Suppressor macrophage treated with lipopolysaccharide for 1 hour (primary cell): ENCODE results near the gene TTC39B.

Experiments used
- DNase-seq, 3 donors: peaks; one replicate each; pipeline ENCODE4 v3.0.0-alpha.2; 2020 to 2022

TTC39B gene

DNA sequence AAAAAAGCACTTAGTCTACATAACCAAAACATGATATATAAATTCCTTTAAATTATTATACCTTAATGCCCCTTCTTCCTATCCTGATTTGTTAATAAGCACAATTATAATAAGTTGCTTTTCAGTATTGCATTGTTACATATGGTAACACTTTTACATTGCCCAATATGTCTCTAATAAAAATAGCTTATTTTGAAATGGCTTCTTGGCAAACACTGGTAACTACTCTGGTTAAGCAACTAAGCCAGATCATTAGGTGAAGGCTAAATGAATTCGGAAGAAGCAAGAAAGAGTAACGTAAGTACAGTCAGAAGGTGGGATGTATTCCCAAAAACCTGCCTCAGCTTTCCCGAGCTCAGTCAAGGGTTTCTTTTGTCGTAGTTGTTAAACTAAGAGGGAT is 85.3 kb downstream of the TTC39B start:
- no peak for DNase-seq

DNA sequence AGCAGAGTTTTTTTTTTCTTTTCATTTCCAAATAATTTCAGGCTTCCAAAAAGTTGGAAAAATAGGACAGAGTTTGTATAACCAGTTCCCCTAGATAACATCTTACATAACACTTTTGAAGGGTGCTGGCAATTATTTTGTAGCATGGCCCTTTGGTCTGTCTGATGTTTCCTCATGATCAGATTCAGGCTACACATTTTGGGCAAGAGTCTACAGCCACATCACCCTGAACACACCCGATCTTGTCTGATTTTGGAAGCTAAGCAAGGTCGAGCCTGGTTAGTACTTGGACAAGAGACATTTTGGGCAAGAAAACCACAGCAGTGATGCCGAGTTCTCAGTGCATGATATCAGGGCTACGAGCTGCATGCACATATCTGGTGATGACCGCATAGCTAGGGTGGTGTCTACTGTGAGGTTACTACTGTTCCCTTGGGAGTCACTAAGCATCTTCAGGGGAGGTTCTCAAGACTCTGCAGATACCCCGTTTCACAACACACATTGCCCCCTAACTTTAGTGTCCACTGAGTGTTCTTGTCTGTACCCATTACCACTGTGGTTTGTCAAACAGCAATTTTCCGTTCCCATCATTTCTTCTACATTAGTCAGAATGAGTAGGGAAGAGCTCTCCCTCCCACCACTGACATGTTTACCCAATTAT is 86.2 kb downstream of the TTC39B start:
- no peak for DNase-seq

DNA sequence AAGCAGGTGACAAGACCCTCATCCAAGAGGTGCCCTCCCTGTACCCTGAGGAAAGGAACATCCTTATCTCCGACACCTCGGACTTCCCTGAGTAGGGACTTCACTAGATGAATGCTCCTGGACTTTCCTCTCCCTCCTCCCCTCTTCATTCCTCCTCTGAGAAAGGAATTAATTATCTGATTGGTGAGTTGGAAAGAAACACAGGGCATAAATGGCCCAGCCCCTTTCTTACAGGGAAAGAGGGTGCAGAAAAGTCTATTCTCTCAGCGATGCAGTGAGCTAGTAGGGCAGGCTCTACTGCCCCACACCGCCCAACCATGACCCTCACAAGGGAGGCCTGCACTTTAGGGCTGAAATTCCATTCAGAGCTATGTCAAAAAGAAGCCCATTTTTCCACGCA is 87.5 kb downstream of the TTC39B start:
- no peak for DNase-seq

DNA sequence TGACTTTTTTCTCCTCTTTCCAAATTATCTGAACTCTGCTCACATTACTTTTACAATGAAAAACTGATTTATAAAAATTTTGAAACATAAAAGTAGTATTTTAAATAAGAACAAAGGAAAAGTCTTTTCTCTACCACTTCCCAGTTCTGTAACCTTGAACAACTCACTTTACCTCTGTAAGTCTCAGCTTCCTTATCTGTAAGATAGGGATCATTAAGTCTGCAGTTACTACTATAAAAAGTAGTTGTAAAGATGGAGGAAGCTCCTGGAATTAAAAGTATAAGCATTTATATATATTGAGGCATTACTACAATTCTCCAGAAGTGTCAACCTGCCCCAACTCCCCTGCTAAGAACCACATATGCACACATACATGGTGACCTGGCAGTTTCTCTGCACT is 88.0 kb downstream of the TTC39B start:
- no peak for DNase-seq

DNA sequence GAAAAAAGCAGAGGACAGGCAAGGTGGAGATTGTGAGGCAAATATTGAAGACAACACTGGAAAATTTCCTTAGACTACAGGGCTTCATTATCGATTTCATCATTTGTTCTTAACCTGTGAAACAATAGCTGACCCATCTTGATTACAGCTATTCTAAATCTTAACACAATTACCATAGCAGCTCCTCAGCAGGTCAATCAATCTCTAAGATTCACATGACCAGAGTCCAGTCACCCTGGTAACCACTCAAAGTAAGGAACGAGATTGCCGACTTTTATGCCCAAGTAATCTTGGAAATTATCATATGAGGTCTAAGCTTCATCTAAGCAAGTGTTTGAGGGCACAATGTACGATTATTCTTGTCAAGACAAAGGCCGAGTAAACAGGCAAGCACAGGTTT is 93.8 kb downstream of the TTC39B start:
- no peak for DNase-seq

DNA sequence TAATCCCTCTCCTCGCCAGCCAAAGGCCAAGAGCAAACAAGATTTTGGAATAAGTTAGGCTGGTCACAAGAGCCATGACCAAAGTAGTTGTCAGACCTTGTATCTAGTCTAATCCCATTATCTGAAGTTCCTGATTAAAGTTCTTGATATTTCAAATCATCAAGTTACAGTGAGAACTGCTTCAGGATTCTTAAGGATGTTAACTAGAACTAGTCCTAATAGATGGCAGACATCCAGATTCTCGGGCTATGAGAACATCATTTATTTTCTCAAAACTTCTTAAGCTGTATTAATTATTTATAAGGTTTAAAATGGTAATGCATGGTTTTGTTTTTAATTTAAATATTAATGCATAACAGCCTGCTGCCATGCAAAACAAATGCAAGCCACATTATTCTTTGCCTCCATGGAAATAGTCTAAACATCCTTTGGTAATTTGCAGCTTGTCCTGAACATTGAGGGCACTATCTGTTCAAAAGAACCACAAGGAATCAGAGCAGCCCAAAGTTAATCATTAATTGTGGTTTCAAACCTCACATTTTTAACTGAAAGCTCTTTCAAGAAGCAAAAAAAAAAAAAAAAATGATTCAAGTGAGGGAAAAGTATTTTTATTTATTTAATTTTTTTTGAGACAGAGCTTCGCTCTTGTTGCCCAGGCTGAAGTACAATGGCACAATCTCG is 95.1 kb downstream of the TTC39B start:
- no peak for DNase-seq

DNA sequence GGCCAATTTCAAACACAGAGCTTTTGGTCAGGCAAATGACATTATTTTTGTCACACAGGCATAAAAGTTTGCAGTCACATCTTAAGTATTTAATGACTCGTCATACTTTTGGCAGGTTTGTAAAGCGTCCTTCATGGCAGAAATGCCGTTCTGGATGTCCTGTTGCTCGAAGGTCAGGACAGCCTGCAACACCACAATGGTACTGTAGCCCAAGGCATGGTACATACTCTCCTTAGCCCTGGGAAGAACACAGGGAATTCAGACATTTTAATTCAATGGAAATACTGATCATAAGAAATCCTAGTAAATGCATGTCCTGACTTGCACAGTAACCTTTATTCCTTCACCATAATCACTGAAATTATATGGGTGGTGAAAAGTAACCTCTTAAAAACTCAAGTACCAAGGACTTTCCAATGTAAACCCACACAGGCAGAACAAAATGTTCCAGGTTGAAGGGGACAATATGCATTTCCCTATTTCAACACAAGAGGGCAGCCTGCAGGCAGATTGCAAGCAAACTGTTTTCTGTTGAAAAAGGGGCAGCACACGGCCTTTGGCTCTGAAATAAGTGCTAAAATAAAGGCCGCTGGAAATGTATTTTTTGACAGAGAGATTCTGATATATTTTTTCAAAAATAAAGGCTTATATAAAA is 95.7 kb downstream of the TTC39B start:
- DNase-seq: peak; percentile 79 to 86 (median 79)

DNA sequence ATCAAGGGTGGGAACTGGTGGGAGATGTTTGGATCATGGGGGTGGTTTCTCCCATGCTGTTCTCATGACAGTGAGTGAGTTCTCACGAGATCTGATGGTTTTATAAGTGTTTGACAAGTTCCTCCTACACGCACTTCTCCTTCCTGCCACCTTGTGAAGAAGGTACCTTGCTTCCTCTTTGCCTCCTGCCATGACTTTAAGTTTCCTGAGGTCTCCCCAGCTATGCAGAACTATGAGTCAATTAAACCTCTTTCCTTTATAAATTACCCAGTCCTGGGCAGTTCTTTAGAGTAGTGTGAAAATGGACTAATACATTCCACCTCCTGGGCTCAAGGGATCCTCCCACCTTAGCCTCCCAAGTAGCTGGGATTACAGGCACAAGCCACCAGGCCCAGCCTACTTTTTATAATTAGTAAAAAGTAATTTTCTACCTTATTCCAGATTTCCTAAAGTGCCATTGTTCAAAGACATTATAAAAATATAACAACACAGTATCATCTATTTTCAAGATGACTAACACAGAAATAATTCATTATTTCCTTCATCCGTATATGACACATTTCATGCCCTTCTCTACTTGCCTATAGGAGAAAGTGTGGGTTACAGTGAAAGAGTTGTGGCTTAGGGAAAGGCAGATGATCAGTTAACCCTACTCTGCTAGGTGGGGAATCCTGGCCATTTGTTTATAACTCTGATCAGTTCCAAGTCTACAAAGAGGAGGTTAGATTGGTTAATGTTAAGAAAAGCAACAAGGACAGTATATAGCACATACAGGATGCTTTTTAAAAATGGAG is 99.9 kb downstream of the TTC39B start:
- DNase-seq: no peak

DNA sequence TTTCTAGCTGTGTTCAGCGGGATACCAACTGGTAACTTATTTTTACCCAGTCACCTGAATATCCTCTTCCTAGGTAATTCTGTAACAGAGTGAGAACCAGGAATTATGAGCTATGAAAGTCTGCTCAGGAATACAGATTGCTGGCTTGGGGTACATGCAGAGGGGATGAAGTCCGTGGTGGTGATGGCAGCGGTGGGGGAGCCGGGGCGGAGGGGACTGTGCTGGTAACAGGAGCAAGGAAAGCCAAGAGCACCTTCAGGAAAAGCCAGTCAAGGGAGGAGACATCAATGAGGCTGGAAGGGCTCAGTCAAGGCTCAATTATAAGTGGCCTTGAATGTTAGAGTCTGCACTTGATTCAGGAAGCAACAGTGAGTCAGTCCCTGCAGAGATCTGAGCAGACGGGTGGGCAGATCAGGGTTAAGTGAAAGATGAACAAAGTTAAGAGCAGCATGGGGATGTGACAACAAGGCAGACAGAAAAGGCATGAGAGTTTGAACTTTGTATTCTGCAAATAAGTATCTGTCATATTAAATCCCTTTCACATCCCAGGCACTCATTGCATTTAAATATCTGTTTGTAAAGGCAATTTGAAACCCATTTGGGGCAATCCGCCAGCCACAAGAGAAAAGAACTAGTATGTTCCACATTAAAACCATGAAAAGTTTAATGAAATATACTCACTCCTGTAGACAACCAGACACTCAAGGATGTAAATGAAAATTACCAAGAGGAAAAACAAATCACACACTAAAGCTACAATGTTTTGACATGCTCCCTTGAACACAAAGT is 101.2 kb downstream of the TTC39B start:
- no peak for DNase-seq

DNA sequence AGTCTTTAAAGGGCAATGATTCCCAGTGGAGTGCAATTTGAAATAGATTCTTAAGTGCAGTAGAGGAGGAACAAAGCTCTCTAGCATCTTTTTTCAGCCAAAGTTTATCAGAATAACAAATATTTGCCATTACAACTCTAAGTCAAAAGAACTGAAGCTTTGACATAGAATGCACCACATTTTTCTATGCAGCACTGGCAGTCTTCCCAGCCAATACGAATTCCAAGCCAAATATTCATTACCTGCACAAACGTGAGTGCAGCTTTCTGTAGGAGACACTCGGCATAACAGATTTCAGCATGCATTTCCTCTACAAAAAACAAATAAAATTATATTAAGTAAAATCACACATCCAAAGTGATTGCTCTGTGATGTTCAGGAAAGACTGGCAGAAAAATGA is 103.4 kb downstream of the TTC39B start:
- DNase-seq: no peak

DNA sequence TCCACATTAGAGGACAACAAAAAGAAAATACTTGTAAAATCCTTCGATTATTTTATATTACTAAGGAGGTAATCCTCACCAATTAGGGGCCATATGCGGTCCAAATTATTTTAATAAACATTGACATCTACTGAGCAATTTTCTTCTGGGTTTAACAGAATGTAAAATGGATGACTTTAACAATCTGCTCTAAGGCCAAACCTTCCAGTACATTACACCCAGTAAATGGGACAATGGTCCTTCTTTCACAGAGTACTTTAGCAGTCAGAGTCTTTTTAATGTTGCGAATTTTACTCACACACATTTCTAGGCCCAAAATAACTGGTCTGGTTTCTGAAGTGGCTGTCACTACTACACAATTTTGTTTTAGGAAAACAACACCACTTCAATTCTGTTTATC is 106.9 kb downstream of the TTC39B start:
- DNase-seq: no peak

DNA sequence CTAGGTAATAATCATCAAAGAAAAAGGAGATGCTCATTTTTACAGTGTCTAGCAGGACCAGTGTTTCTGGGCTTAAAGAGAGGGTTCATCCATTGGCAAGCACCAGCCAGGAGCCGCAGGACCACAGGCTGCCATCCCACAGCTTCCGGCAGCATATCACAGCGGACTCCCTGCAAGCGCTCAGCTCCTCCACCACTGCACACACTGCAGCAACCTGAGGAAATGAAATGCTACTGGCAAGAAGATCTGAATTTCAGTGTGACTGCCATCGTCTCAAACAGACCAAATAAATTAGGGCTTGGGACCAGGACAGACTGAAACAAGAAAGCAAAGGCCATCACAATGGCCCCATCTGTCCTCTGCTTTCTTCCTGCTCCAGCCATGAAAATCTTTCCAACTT is 114.2 kb downstream of the TTC39B start:
- DNase-seq: no peak

DNA sequence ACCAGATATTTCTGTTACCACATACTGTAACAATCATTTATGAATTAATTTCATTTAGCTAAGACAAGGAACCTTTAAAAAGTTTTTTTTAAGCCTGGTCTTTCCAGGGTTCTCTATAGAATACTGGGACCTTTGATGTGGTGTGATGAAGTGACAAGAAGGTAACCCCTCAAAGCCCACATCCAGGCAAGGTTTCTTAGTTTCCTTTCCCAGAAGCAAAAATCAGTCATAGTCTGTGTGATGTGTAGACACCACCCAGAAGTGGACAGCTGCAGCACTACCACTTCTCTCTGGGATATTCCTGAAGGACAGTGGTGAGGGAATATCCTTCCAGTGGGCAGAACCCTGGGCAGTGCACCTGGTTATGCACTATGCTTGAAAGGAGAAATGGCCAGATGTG is 115.6 kb downstream of the TTC39B start:
- no peak for DNase-seq

DNA sequence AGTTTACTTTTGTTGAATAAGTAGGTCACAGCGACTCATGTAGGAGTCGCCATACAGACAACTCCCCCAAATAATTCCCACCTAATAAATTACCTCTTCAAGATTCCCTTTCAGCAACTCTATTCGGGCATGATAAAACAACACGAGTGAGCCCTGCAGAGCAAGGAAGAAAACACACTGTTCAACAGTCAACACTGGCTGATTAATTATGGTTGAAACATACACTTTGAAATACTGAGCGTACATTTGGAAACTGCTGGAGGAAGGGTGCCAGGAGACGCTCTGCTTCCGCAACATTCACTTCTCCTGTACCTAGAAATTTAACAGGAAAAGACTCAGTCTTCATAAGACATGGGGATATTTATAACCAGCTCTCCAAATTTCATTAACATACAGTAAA is 117.5 kb downstream of the TTC39B start:
- no peak for DNase-seq

DNA sequence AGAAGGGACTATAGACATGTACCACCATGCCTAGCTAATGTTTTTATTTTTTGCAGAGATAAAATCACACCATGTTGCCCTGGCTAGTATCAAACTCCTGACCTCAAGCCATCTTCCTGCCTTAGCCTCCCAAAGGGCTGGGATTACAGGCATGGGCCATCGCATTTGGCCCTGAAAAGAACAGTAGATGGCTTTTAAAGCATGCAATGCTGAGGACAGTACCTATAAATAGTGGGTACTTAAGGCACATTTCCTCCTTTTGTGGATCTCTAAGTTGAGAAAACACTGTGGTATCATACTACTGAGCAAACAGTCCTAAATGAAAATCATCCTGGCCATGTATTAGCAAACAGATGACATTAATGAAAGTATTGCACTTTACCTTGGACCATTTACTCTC is 119.4 kb downstream of the TTC39B start:
- no peak for DNase-seq

DNA sequence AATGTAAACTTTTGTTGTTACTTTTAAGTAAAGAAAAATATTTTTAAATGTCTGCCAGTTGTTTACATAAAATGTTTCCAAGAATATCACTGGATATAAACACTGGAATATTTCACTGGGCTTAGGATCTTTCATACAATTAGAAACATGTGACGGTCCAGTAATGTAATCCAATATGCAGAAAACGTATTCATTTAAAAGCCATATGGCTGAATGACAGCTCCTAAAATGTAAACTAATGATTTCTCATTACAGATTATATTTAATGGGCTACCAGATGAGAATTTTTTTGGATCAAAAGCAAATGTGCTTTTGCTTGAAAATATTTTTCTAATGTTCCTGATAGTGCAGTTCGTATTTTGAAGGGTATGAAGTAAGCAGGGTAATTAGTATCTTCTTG is 124.3 kb downstream of the TTC39B start:
- no peak for DNase-seq

DNA sequence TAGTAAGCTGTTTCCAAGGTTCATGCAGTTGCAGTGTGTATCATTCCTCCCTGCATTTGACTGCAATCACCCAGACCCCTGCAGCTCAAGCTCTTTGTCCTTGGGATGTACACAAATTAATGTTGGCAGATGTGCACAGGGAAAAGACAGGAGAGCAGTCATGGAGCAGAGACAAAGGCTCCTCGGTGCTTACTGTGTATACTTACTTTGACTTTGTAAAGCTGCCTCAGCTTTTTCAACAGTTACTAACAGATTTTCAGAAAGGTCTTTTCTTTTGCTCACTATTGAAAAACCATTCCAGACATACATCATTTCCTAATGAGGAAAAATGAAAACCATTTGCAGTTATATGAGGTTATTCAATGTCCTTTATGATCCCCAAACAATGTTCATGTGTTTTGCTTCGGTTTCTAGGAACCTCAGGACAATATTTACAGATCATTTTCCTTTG is 124.9 kb downstream of the TTC39B start:
- DNase-seq: no peak

DNA sequence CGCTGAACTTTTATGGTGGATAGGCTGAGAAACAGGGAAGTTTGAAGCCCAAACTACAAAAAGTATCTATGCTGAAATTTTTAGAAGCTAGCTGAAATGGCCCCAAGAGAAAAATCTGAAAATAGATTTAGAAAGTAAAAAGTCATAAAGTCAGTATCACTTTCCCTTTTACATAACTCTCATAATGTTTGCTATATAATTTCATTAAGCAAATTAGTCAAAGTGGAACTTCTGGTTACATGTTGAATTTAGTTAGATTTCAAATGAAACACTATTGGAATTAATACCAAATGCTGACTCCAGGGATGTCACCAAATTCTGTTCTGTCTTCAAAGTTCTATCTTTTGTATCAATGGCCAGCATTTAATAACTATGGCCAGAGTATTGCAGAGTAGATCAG is 126.9 kb downstream of the TTC39B start:
- no peak for DNase-seq

DNA sequence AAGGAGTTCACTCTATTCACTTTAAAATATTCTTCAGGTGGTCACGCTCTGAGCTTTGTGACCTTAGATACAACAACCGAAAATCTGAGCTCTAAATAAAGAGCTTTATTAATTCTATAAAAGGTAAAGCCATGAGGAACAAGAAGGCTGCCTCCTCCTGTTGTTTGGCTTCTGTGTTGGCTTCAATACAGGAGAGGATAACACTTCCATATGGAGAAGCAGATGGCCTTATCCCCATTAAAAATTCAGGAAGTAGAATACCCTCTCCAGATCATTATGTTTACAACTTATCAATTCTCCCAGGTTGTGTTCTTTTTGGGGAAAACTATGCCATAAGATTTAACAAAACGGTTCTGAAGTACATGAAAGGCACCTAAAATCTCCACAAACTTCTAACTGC is 128.4 kb downstream of the TTC39B start:
- DNase-seq: no peak

DNA sequence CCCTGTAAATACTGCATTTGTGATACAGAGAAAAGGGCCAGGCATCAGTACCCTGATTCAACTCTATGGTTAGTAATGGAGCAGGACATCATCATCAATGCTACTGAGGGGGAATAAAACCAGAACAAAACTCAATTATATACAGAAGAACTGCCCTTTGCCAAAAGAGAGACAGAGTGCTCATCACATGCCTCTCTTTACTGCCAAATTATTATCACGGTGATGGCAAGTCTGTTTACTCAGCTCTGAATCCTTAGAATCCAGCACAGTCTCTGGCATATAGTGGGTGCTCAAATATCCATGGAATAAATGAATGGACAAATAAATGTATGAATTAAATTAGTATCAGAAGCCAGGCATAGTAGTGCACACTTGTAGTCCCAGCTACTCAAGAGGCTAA is 130.2 kb downstream of the TTC39B start:
- no peak for DNase-seq

DNA sequence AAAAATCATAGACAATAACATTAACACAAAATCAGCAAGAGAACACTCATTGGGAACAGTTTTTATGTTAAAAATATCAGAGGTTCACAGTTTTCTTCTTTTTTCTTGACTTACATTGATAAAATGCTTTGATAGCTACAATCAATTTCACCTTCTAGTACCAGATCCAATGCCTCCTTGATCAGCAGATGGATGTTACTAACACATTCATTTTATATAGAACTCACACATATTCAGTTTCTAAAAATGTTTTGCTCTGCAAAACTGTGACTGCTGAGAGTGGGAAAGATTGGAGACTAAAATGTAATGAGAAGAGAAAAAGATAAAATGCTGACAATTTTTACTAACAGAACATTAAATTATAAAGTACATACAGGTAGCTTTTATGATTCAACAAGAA is 143.1 kb downstream of the TTC39B start:
- no peak for DNase-seq

DNA sequence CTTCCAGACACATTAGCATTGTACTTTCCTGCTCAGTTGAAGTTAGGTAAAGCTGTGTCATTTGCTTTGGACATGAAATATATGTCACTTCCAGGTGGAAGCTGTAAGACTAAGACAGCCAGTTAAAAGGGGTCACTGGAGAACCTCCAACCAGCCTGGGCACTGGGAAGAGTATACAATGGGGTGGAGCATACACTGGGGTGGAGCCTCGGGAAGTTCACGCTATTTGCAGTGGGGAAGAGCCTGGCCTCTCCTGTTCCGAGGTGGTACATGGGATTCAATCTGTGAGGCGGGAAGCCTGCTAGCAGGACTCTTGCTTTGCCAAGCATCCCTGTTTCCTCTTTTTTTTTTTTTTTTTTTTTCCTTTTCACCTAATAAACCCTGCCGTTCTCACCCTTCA is 145.3 kb downstream of the TTC39B start:
- no peak for DNase-seq

DNA sequence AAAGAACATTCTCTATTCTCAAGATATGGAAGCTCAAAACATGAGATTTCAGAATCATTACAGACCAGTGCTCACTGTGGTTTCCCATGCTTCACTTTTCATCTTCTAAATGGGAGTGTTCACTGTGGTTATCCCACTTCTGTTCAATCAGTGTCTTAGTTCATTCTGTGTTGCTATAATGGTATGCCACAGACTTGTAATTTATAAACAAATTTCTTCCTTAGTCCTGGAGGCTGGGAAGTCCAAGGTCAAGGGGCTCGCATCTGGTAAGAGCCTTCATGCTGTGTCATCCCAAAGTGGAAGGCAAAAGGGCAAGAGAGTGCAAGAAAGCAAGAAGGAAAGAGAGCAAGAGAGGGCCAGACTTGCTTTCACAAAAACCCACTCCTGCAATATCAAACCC is 146.3 kb downstream of the TTC39B start:
- DNase-seq: no peak
